Uterus (tissue), 2 donors: ENCODE measurements around the gene MEF2C.

Experiments
- POLR2A ChIP-seq, 2 donors: fragments of 450-650 bp; IDR thresholded peaks; one replicate each; pipeline ENCODE4 v1.6.1; 2016; ENCODE audit warnings: antibody characterized with exemption in 2 of 2, mild to moderate bottlenecking in 1 of 2, moderate library complexity in 1 of 2
- TF ChIP-seq, protein P1 (sequence below), 4 experiments: fragments of 200-600 bp in 2 of 4; fragments of 450-650 bp in 2 of 4; sonication (generic) in 2 of 4; IDR thresholded peaks; one replicate each; pipeline ENCODE4 v1.5.1; 2016 to 2019; ENCODE audit warnings: antibody characterized with exemption in 4 of 4, mild to moderate bottlenecking in 2 of 4, moderate library complexity in 1 of 4

DNA sequence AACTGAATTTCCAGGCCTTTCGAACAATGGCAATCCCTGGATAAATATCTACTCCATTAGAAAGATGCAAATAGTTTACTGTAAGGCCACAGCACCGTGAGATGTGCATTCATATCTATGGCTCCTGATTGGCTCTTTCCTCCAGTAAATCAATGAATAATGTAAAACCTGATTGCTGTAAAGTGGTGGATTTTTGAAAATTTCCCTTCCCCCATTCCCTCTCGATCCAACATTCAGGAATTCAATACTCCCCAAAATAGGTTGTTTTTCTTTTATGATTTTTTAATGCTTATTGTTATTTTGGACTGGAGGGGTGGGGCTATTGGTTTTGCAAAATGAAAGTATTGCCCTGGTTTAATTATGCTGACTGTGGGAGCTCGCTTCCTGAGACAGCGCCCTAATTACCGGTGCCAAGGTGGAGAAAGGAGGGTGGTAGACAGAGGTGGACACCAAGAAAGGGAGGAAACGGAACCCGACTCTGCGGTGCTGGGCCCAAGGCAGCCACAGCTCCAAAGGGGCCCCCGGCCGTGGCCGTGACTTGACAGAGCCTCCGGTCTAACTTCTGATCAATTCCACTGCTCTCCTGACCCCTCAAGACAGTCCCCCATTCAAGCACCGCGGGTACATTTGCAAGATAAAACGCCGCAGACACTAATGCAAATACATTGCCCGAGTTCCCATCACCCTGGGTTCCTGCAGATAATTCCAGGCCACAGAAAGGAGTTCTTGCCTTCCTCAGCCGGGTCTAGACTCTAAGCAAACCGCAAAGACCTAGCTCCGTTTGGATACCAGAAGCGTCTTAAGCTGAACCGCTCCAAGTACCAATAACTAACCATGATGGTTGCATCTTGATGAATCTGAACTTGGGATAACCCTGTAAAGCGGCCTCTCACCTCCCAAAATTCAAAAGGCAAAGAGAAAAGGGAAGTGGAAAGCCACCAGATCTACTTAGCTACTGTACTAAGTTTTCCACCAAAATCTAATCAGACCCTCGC is 211.2 kb downstream of the MEF2C start:
- TF ChIP-seq, protein P1, sequence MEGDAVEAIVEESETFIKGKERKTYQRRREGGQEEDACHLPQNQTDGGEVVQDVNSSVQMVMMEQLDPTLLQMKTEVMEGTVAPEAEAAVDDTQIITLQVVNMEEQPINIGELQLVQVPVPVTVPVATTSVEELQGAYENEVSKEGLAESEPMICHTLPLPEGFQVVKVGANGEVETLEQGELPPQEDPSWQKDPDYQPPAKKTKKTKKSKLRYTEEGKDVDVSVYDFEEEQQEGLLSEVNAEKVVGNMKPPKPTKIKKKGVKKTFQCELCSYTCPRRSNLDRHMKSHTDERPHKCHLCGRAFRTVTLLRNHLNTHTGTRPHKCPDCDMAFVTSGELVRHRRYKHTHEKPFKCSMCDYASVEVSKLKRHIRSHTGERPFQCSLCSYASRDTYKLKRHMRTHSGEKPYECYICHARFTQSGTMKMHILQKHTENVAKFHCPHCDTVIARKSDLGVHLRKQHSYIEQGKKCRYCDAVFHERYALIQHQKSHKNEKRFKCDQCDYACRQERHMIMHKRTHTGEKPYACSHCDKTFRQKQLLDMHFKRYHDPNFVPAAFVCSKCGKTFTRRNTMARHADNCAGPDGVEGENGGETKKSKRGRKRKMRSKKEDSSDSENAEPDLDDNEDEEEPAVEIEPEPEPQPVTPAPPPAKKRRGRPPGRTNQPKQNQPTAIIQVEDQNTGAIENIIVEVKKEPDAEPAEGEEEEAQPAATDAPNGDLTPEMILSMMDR (IDR thresholded peaks at IDR 0.05), result no peak
- TF ChIP-seq POLR2A (IDR thresholded peaks at IDR 0.05), result no peak
